Measurements from ENCODE around the gene BBOX1. TPM values are rescaled to one million over a fixed set of nuclear protein-coding genes. Genes with fewer than 3 reads are reported as not detected.

The BBOX1 gene
- total RNA-seq, 1 donor from 2014 or later = not detected

GRCh38 chr11:27095887-27096286, 55.3 kb downstream of the BBOX1 start:
- no peak for DNase-seq (ENCODE audit: low read depth)
- Histone ChIP-seq H3K4me3 (ENCODE audit: low read depth, low read length) (no peak overlapping the region), H3K27me3 (ENCODE audit: control insufficient read depth, insufficient read depth, low read length) (no peaks in the 10 kb centered on the region), H3K36me3 (ENCODE audit: control insufficient read depth, insufficient read depth, low read length) (no peaks in the 10 kb centered on the region)
- TF ChIP-seq CTCF (IDR thresholded peaks at IDR 0.05; ENCODE audit: insufficient read depth, low read length, poor library complexity, severe bottlenecking) = no peak

- Histone ChIP-seq H3K4me3 (ENCODE audit: low read depth, low read length) (no peak overlapping the region), H3K27me3 (ENCODE audit: control insufficient read depth, insufficient read depth, low read length) (no peaks in the 10 kb centered on the region), H3K36me3 (ENCODE audit: control insufficient read depth, insufficient read depth, low read length) (no peaks in the 10 kb centered on the region)
- no peak for TF ChIP-seq CTCF (IDR thresholded peaks at IDR 0.05; ENCODE audit: insufficient read depth, low read length, poor library complexity, severe bottlenecking)
- no peak for DNase-seq (ENCODE audit: low read depth)
Measured at GRCh38 chr11:27097551-27097950, 56.9 kb downstream of the BBOX1 start.

GRCh38 chr11:27100534-27100933, 59.9 kb downstream of the BBOX1 start:
- H3K36me3 ChIP-seq (ENCODE audit: control insufficient read depth, insufficient read depth, low read length) = no peaks in the 10 kb centered on the region
- no peak for DNase-seq (ENCODE audit: low read depth)
- H3K27me3 ChIP-seq (ENCODE audit: control insufficient read depth, insufficient read depth, low read length) = no peaks in the 10 kb centered on the region
- no peak overlapping the region for H3K4me3 ChIP-seq (ENCODE audit: low read depth, low read length)
- no peak for TF ChIP-seq CTCF (IDR thresholded peaks at IDR 0.05; ENCODE audit: insufficient read depth, low read length, poor library complexity, severe bottlenecking)

GRCh38 chr11:27107548-27107947, 66.9 kb downstream of the BBOX1 start:
- H3K4me3 ChIP-seq (ENCODE audit: low read depth, low read length) = no peak overlapping the region
- H3K36me3 ChIP-seq (ENCODE audit: control insufficient read depth, insufficient read depth, low read length) = no peaks in the 10 kb centered on the region
- DNase-seq (ENCODE audit: low read depth) = no peak
- TF ChIP-seq CTCF (IDR thresholded peaks at IDR 0.05; ENCODE audit: insufficient read depth, low read length, poor library complexity, severe bottlenecking) = no peak
- no peaks in the 10 kb centered on the region for H3K27me3 ChIP-seq (ENCODE audit: control insufficient read depth, insufficient read depth, low read length)

- DNase-seq (ENCODE audit: low read depth) = no peak
- no peaks in the 10 kb centered on the region for H3K27me3 ChIP-seq (ENCODE audit: control insufficient read depth, insufficient read depth, low read length)
- no peak for TF ChIP-seq CTCF (IDR thresholded peaks at IDR 0.05; ENCODE audit: insufficient read depth, low read length, poor library complexity, severe bottlenecking)
Measured at GRCh38 chr11:27108809-27109208, 68.2 kb downstream of the BBOX1 start.

GRCh38 chr11:27111896-27112295, 71.3 kb downstream of the BBOX1 start:
- Histone ChIP-seq H3K36me3 (ENCODE audit: control insufficient read depth, insufficient read depth, low read length) (no peaks in the 10 kb centered on the region), H3K27me3 (ENCODE audit: control insufficient read depth, insufficient read depth, low read length) (no peaks in the 10 kb centered on the region), H3K4me3 (ENCODE audit: low read depth, low read length) (no peak overlapping the region)
- no peak for DNase-seq (ENCODE audit: low read depth)
- no peak for TF ChIP-seq CTCF (IDR thresholded peaks at IDR 0.05; ENCODE audit: insufficient read depth, low read length, poor library complexity, severe bottlenecking)

More at GRCh38 chr11:27108809-27109208, 68.2 kb downstream of the BBOX1 start:
- Histone ChIP-seq H3K4me3 (ENCODE audit: low read depth, low read length) (no peak overlapping the region), H3K36me3 (ENCODE audit: control insufficient read depth, insufficient read depth, low read length) (no peaks in the 10 kb centered on the region)
